ENCODE measurements around the gene ANKRD28. TPM values are rescaled to one million over a fixed set of nuclear protein-coding genes. Genes with fewer than 3 reads are reported as not detected.
A peak's percentile ranks its signal among the peaks of the same experiment; 100 is the strongest.
"Not testable (repeated sequence)": the region's sequence is repeated elsewhere in the genome, so short reads cannot be mapped to it uniquely, and the experiment has no call there.

Gene ANKRD28
- total RNA-seq, 1 donor from 2014 or later: 39.6 TPM

GRCh38 chr3:15755780-15756179 lies 42.0 kb downstream of the ANKRD28 start:
- Mint-ChIP-seq H3K9me3 (no peaks in the 10 kb centered on the region), H3K27ac (no peak overlapping the region), H3K36me3 (ENCODE audit: low read depth) (peaks cover 23% of the 10 kb centered on the region), H3K27me3 (ENCODE audit: insufficient read depth) (no peaks in the 10 kb centered on the region), H3K4me1 (ENCODE audit: low read depth) (peaks cover 25% of the 10 kb centered on the region), H3K4me3 (no peak overlapping the region)
- DNase-seq (ENCODE audit: low spot score): no peak
- intact Hi-C loops (cut with micrococcal nuclease): no loop called here

GRCh38 chr3:15755181-15755580 lies 42.6 kb downstream of the ANKRD28 start:
- intact Hi-C loops (cut with micrococcal nuclease): no loop called here
- no peaks in the 10 kb centered on the region for H3K27me3 Mint-ChIP-seq (ENCODE audit: insufficient read depth)
- H3K4me3 Mint-ChIP-seq: no peak overlapping the region
- H3K4me1 Mint-ChIP-seq (ENCODE audit: low read depth): peaks cover 19% of the 10 kb centered on the region
- no peak overlapping the region for H3K27ac Mint-ChIP-seq
- DNase-seq (ENCODE audit: low spot score): no peak
- no peaks in the 10 kb centered on the region for H3K9me3 Mint-ChIP-seq
- H3K36me3 Mint-ChIP-seq (ENCODE audit: low read depth): peaks cover 28% of the 10 kb centered on the region

- no peak overlapping the region for H3K27ac Mint-ChIP-seq
- no peaks in the 10 kb centered on the region for H3K27me3 Mint-ChIP-seq (ENCODE audit: insufficient read depth)
- peaks cover 6% of the 10 kb centered on the region for H3K9me3 Mint-ChIP-seq
- H3K4me3 Mint-ChIP-seq: no peak overlapping the region
- H3K4me1 Mint-ChIP-seq (ENCODE audit: low read depth): peaks cover 9% of the 10 kb centered on the region
- intact Hi-C loops (cut with micrococcal nuclease): no loop called here
- no peak for DNase-seq (ENCODE audit: low spot score)
- H3K36me3 Mint-ChIP-seq (ENCODE audit: low read depth): peaks cover 35% of the 10 kb centered on the region
Measured at GRCh38 chr3:15754047-15754446, 43.7 kb downstream of the ANKRD28 start.

- DNase-seq (ENCODE audit: low spot score): no peak
- intact Hi-C loops (cut with micrococcal nuclease): no loop called here
- no peak overlapping the region for H3K27ac Mint-ChIP-seq
- peaks cover 6% of the 10 kb centered on the region for H3K9me3 Mint-ChIP-seq
- peaks cover 16% of the 10 kb centered on the region for H3K4me1 Mint-ChIP-seq (ENCODE audit: low read depth)
- H3K27me3 Mint-ChIP-seq (ENCODE audit: insufficient read depth): no peaks in the 10 kb centered on the region
- no peak overlapping the region for H3K4me3 Mint-ChIP-seq
- H3K36me3 Mint-ChIP-seq (ENCODE audit: low read depth): peaks cover 38% of the 10 kb centered on the region
Measured at GRCh38 chr3:15753056-15753710, 44.6 kb downstream of the ANKRD28 start.

GRCh38 chr3:15750879-15751278 lies 46.9 kb downstream of the ANKRD28 start:
- H3K4me3 Mint-ChIP-seq: no peak overlapping the region
- intact Hi-C loops (cut with micrococcal nuclease): no loop called here
- no peak for DNase-seq (ENCODE audit: low spot score)
- no peak overlapping the region for H3K27ac Mint-ChIP-seq
- peaks cover 39% of the 10 kb centered on the region for H3K4me1 Mint-ChIP-seq (ENCODE audit: low read depth)
- no peaks in the 10 kb centered on the region for H3K27me3 Mint-ChIP-seq (ENCODE audit: insufficient read depth)
- peaks cover 7% of the 10 kb centered on the region for H3K9me3 Mint-ChIP-seq
- peaks cover 49% of the 10 kb centered on the region for H3K36me3 Mint-ChIP-seq (ENCODE audit: low read depth)

- no peak for DNase-seq (ENCODE audit: low spot score)
- intact Hi-C loops (cut with micrococcal nuclease): no loop called here
- peaks cover 51% of the 10 kb centered on the region for H3K36me3 Mint-ChIP-seq (ENCODE audit: low read depth)
- H3K4me3 Mint-ChIP-seq: no peak overlapping the region
- no peaks in the 10 kb centered on the region for H3K27me3 Mint-ChIP-seq (ENCODE audit: insufficient read depth)
- peaks cover 14% of the 10 kb centered on the region for H3K9me3 Mint-ChIP-seq
- H3K27ac Mint-ChIP-seq: no peak overlapping the region
- H3K4me1 Mint-ChIP-seq (ENCODE audit: low read depth): peaks cover 47% of the 10 kb centered on the region
Measured at GRCh38 chr3:15750143-15750542, 47.6 kb downstream of the ANKRD28 start.

- intact Hi-C loops (cut with micrococcal nuclease): loop anchor here (1.0 to 5.0 kb wide), 8 partner anchors 20 to 385 kb away; partner anchors contain the start of genes BTD and HACL1
- not testable (repeated sequence) for H3K27me3 Mint-ChIP-seq (ENCODE audit: insufficient read depth); DNase-seq (ENCODE audit: low spot score)
- peak overlapping the region; percentile 70 for H3K4me3 Mint-ChIP-seq
- H3K36me3 Mint-ChIP-seq (ENCODE audit: low read depth): peaks cover 56% of the 10 kb centered on the region
- peak overlapping the region; percentile 76 for H3K27ac Mint-ChIP-seq
- peaks cover 54% of the 10 kb centered on the region for H3K4me1 Mint-ChIP-seq (ENCODE audit: low read depth)
- H3K9me3 Mint-ChIP-seq: peaks cover 32% of the 10 kb centered on the region
Measured at GRCh38 chr3:15745896-15746295, 51.9 kb downstream of the ANKRD28 start.

- DNase-seq (ENCODE audit: low spot score): no peak
- Mint-ChIP-seq H3K27me3 (ENCODE audit: insufficient read depth) (no peaks in the 10 kb centered on the region), H3K4me1 (ENCODE audit: low read depth) (peaks cover 54% of the 10 kb centered on the region), H3K36me3 (ENCODE audit: low read depth) (peaks cover 54% of the 10 kb centered on the region), H3K9me3 (peaks cover 39% of the 10 kb centered on the region), H3K4me3 (no peak overlapping the region), H3K27ac (no peak overlapping the region)
- intact Hi-C loops (cut with micrococcal nuclease): loop anchor here (2.0 kb wide), 1 partner anchor 383 kb away; no protein-coding TSS in a partner anchor
Measured at GRCh38 chr3:15744176-15744575, 53.6 kb downstream of the ANKRD28 start.

- peaks cover 57% of the 10 kb centered on the region for H3K36me3 Mint-ChIP-seq (ENCODE audit: low read depth)
- H3K27me3 Mint-ChIP-seq (ENCODE audit: insufficient read depth): no peaks in the 10 kb centered on the region
- H3K9me3 Mint-ChIP-seq: peaks cover 45% of the 10 kb centered on the region
- peaks cover 51% of the 10 kb centered on the region for H3K4me1 Mint-ChIP-seq (ENCODE audit: low read depth)
- no peak for DNase-seq (ENCODE audit: low spot score)
- intact Hi-C loops (cut with micrococcal nuclease): loop anchor here (2.0 kb wide), 1 partner anchor 383 kb away; no protein-coding TSS in a partner anchor
- H3K27ac Mint-ChIP-seq: peak overlapping the region; percentile 55
- no peak overlapping the region for H3K4me3 Mint-ChIP-seq
Measured at GRCh38 chr3:15743587-15744009, 54.2 kb downstream of the ANKRD28 start.

GRCh38 chr3:15742236-15742635 lies 55.5 kb downstream of the ANKRD28 start:
- intact Hi-C loops (cut with micrococcal nuclease); DNase-seq (ENCODE audit: low spot score); H3K4me3 Mint-ChIP-seq; H3K27me3 Mint-ChIP-seq (ENCODE audit: insufficient read depth); H3K27ac Mint-ChIP-seq: not testable (repeated sequence)
- Mint-ChIP-seq H3K36me3 (ENCODE audit: low read depth) (peaks cover 57% of the 10 kb centered on the region), H3K4me1 (ENCODE audit: low read depth) (peaks cover 38% of the 10 kb centered on the region), H3K9me3 (peaks cover 57% of the 10 kb centered on the region)

GRCh38 chr3:15738616-15739005 lies 59.2 kb downstream of the ANKRD28 start:
- peaks cover 42% of the 10 kb centered on the region for H3K9me3 Mint-ChIP-seq
- H3K4me3 Mint-ChIP-seq; H3K4me1 Mint-ChIP-seq (ENCODE audit: low read depth); intact Hi-C loops (cut with micrococcal nuclease); H3K27ac Mint-ChIP-seq; DNase-seq (ENCODE audit: low spot score); H3K27me3 Mint-ChIP-seq (ENCODE audit: insufficient read depth): not testable (repeated sequence)
- H3K36me3 Mint-ChIP-seq (ENCODE audit: low read depth): peaks cover 50% of the 10 kb centered on the region

GRCh38 chr3:15731024-15731423 lies 66.8 kb downstream of the ANKRD28 start:
- H3K27me3 Mint-ChIP-seq (ENCODE audit: insufficient read depth): no peaks in the 10 kb centered on the region
- H3K4me1 Mint-ChIP-seq (ENCODE audit: low read depth): peaks cover 28% of the 10 kb centered on the region
- no peaks in the 10 kb centered on the region for H3K9me3 Mint-ChIP-seq
- no peak overlapping the region for H3K4me3 Mint-ChIP-seq
- intact Hi-C loops (cut with micrococcal nuclease): no loop called here
- H3K36me3 Mint-ChIP-seq (ENCODE audit: low read depth): peaks cover 39% of the 10 kb centered on the region
- no peak for DNase-seq (ENCODE audit: low spot score)
- H3K27ac Mint-ChIP-seq: no peak overlapping the region

- H3K36me3 Mint-ChIP-seq (ENCODE audit: low read depth): peaks cover 46% of the 10 kb centered on the region
- intact Hi-C loops (cut with micrococcal nuclease): no loop called here
- peaks cover 32% of the 10 kb centered on the region for H3K4me1 Mint-ChIP-seq (ENCODE audit: low read depth)
- no peak overlapping the region for H3K27ac Mint-ChIP-seq
- H3K9me3 Mint-ChIP-seq: no peaks in the 10 kb centered on the region
- H3K4me3 Mint-ChIP-seq: no peak overlapping the region
- no peaks in the 10 kb centered on the region for H3K27me3 Mint-ChIP-seq (ENCODE audit: insufficient read depth)
- no peak for DNase-seq (ENCODE audit: low spot score)
Measured at GRCh38 chr3:15728766-15729165, 69.0 kb downstream of the ANKRD28 start.

Data from activated T-helper 1 cell treated with anti-CD3 and anti-CD28 coated beads, Interleukin-12 subunit alpha, Interleukin-12 subunit beta, Interleukin-2, Interleukin-4 antibody, amounts not matched to agents 30 ng/mL and 10 ng/mL and 1 ng/mL, durations not matched to agents 14 hours and 24 hours and 36 hours (primary cell).